Measurements from ENCODE around the gene SPRED3. TPM values are rescaled to one million over a fixed set of nuclear protein-coding genes. Genes with fewer than 3 reads are reported as not detected.

The SPRED3 gene
- total and polyA plus RNA-seq, 2 of the 8 experiments (the other 6 are each of a cell fraction or from before 2014, with no cell fraction given), result 8.1 to 10.3 TPM

DNA sequence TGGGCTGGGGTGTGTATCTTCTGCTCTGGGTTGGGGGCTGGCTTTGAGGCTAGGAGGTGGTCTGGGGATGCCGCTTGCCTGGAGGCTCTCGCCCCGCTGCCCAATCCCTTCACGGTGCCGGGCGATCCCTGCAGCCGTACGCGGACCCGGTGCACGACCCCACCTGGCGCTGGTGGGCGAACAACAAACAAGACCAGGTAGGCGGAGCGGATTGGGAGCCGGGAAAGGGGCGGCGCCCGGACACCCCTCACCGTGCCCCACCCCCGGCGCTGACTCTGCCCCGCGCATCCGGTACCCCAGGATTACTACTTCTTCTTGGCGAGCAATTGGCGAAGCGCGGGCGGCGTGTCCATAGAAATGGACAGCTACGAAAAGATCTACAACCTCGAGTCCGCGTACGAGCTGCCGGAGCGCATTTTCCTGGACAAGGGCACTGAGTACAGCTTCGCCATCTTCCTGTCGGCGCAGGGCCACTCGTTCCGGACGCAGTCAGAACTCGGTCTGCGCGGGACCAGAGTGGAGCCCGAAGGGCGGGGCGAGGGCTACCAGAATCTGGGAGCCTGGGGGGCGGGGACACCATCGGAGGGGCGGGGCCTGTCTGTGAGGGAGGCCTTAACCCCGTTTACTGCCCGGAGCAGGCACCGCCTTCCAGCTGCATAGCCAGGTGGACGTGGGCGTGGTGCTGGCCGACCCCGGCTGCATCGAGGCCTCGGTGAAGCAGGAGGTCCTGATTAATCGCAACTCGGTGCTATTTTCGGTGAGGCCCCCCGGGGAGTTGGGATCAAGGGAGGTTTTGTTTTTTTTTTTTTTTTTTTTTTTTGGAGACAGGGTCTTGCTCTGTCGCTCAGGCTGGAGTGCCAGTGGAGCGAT lies 26.2 kb upstream of the SPRED3 start:
- peak overlapping the region; percentile 89 for H2BK5ac ChIP-seq (ENCODE audit: low read depth, low read length)
- no peaks in the 10 kb centered on the region for H3K36me3 ChIP-seq (ENCODE audit: control insufficient read depth in 2 of 4, insufficient read depth in 4 of 4, low read length in 3 of 4)
- H3K27ac ChIP-seq (ENCODE audit: low read depth, low read length), result no peak overlapping the region; the same call in 1 of the 2 replicates
- no peak overlapping the region for H2BK20ac ChIP-seq (ENCODE audit: low read length)
- H3K4ac ChIP-seq (replicated peaks; ENCODE audit: insufficient read length, low read depth, low read length), result no peak overlapping the region
- ChIA-PET POLR2A (ENCODE audit: partially characterized antibody) (interaction anchor here (0.7 to 2.8 kb wide), 8 partner anchors 10 to 58 kb away, joined by 3 to 9 read pairs (median 4); partner anchors contain the start of genes C19orf33 and PSMD8), CTCF (ENCODE audit: partially characterized antibody) (interaction anchor here (0.6 to 2.4 kb wide), 6 partner anchors 11 to 126 kb away, joined by 3 to 14 read pairs (median 4); partner anchors contain the start of gene C19orf33)
- peaks cover 3 to 9% of the 10 kb centered on the region in 2 experiments; a peak in 2 of 4 replicates for H3K9me3 ChIP-seq (ENCODE audit: insufficient read depth in 2 of 2, low read depth in 1 of 2, low read length in 1 of 2)
- peaks cover 4 to 25% (median 19%) of the 10 kb centered on the region in 4 experiments for H3K27me3 ChIP-seq (replicated peaks in 1 of 4; ENCODE audit: control insufficient read depth in 3 of 4, extremely low read depth in 1 of 4, insufficient read depth in 3 of 4, low read length in 3 of 4)
- DNase-seq (ENCODE audit: low read depth in 1 of 2, low spot score in 2 of 2), result peak; percentile 71 to 99
- peaks cover 8% of the 10 kb centered on the region; the same call in 1 of the 2 replicates for H3K23me2 ChIP-seq (ENCODE audit: low read depth, low read length)
- H2BK120ac ChIP-seq (replicated peaks; ENCODE audit: low read depth, low read length), result peak overlapping the region; percentile 79
- H4K20me1 ChIP-seq (replicated peaks in 1 of 2; ENCODE audit: control insufficient read depth in 1 of 2, insufficient read depth in 2 of 2, low read length in 2 of 2), result peaks cover 0 to 2% of the 10 kb centered on the region in 2 experiments
- peak overlapping the region; percentile 85 for H4K8ac ChIP-seq (ENCODE audit: extremely low read depth, insufficient read depth, low read length)
- FAIRE-seq, result peak; percentile 39
- peak overlapping the region; percentile 92 for H4K5ac ChIP-seq (ENCODE audit: insufficient read length, low read depth, low read length)
- peak overlapping the region; percentile 46 for H3K56ac ChIP-seq (replicated peaks; ENCODE audit: insufficient read length, low read depth, low read length)
- H2AK5ac ChIP-seq (ENCODE audit: low read depth, low read length), result no peak overlapping the region
- H3K4me2 ChIP-seq (ENCODE audit: insufficient read depth in 1 of 2, low read depth in 2 of 2, low read length in 2 of 2), result peak overlapping the region; percentile 71 to 76
- H3K9ac ChIP-seq (replicated peaks in 1 of 4; ENCODE audit: extremely low read depth in 1 of 4, low read depth in 3 of 4, low read length in 3 of 4), result peak overlapping the region in 3 of 4 experiments; percentile 26 to 42 (median 33); a peak in 3 of 7 replicates
- whole genome bisulfite sequencing, 2 experiments (ENCODE audit: extremely low coverage in 1 of 2, insufficient coverage in 1 of 2, insufficient read length in 1 of 2, insufficient replicate concordance in 2 of 2, low coverage in 1 of 2, low lambda C conversion rate in 2 of 2, missing lambda C conversion rate in 1 of 2), result 4% methylated on average over 63 of the region's 68 CpGs; no CpG with 5 or more reads in 1 of the 2 experiments
- H2BK12ac ChIP-seq (ENCODE audit: low read depth, low read length), result peak overlapping the region; percentile 29; the same call in 1 of the 2 replicates
- no peak overlapping the region for H2AFZ ChIP-seq (ENCODE audit: low read length)
- H2BK15ac ChIP-seq (ENCODE audit: low read length), result no peak overlapping the region
- no peak overlapping the region for H3K14ac ChIP-seq (ENCODE audit: insufficient read length)
- no peak overlapping the region for H4K91ac ChIP-seq (replicated peaks; ENCODE audit: insufficient read length, low read length)
- no peak overlapping the region for H3K23ac ChIP-seq (ENCODE audit: insufficient read length)
- H3K18ac ChIP-seq (ENCODE audit: extremely low read depth, low read length), result peak overlapping the region; percentile 95; the same call in 1 of the 2 replicates
- no peaks in the 10 kb centered on the region for H3K79me1 ChIP-seq (ENCODE audit: low read depth, low read length)
- H3K79me2 ChIP-seq (ENCODE audit: control insufficient read depth in 1 of 2, insufficient read depth in 2 of 2, low read length in 2 of 2), result no peaks in the 10 kb centered on the region
- peaks cover 0 to 5% (median 2%) of the 10 kb centered on the region in 4 experiments; a peak in 3 of 7 replicates for H3K4me1 ChIP-seq (replicated peaks in 1 of 4; ENCODE audit: control insufficient read depth in 3 of 4, insufficient read depth in 4 of 4, low read length in 3 of 4)
- H3K4me3 ChIP-seq (ENCODE audit: extremely low read depth in 1 of 4, insufficient read depth in 2 of 4, low read depth in 3 of 4, low read length in 4 of 4), result peak overlapping the region; percentile 56 to 70 (median 60)
- TF ChIP-seq CBX5 (IDR thresholded peaks at IDR 0.05; ENCODE audit: low read depth, low read length) (no peak), JUN (IDR thresholded peaks at IDR 0.05; ENCODE audit: low read depth, low read length) (no peak), CTBP2 (IDR thresholded peaks at IDR 0.05; ENCODE audit: borderline replicate concordance, insufficient read depth, insufficient read length, low read length) (no peak), TAF7 (optimal IDR thresholded peaks at IDR 0.05; ENCODE audit: borderline replicate concordance, low read depth, low read length) (peak; percentile 63), MAFK (IDR thresholded peaks at IDR 0.05; ENCODE audit: low read depth, low read length) (no peak), SIN3A (conservative IDR thresholded peaks at IDR 0.05 in 1 of 2, IDR thresholded peaks at IDR 0.05 in 1 of 2; ENCODE audit: low read depth in 1 of 2, low read length in 2 of 2) (peak; percentile 48 to 85; a peak in 2 of 4 replicates)
- TF ChIP-seq, protein P1, sequence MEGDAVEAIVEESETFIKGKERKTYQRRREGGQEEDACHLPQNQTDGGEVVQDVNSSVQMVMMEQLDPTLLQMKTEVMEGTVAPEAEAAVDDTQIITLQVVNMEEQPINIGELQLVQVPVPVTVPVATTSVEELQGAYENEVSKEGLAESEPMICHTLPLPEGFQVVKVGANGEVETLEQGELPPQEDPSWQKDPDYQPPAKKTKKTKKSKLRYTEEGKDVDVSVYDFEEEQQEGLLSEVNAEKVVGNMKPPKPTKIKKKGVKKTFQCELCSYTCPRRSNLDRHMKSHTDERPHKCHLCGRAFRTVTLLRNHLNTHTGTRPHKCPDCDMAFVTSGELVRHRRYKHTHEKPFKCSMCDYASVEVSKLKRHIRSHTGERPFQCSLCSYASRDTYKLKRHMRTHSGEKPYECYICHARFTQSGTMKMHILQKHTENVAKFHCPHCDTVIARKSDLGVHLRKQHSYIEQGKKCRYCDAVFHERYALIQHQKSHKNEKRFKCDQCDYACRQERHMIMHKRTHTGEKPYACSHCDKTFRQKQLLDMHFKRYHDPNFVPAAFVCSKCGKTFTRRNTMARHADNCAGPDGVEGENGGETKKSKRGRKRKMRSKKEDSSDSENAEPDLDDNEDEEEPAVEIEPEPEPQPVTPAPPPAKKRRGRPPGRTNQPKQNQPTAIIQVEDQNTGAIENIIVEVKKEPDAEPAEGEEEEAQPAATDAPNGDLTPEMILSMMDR (IDR thresholded peaks at IDR 0.05; ENCODE audit: control extremely low read depth in 1 of 3, insufficient read depth in 1 of 3, low read depth in 1 of 3, low read length in 3 of 3), result no peak
